ENCODE results near the gene ARRB2.

The ARRB2 gene

GRCh38 chr17:4753392-4753791 lies 43.0 kb downstream of the ARRB2 start:
- DNase-seq (ENCODE audit: low read depth in 2 of 2) = no peak

DNA sequence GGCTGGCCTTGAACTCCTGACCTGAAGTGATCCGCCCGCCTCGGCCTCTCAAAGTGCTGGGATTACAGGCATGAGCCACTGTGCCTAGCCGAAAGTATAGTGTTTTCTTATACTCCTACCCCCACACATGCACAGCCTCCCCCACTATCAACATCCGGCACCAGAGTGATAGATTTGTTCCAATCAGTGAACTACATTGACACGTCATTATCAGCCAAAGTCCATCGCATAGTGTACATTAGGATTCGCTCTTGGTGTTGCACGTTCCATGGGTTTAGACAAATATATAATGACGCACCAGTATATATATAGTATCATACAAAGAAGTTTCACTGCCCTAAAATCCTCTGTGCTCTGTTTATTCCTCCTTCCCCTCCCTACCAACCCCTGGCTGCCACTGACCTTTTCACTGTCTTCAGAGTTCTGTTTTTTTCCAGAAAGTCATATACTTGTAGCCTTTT lies 49.4 kb downstream of the ARRB2 start:
- DNase-seq (ENCODE audit: low read depth in 2 of 2) = no peak

GRCh38 chr17:4764595-4764994 lies 54.2 kb downstream of the ARRB2 start:
- no peak for DNase-seq (ENCODE audit: low read depth in 2 of 2)

DNA sequence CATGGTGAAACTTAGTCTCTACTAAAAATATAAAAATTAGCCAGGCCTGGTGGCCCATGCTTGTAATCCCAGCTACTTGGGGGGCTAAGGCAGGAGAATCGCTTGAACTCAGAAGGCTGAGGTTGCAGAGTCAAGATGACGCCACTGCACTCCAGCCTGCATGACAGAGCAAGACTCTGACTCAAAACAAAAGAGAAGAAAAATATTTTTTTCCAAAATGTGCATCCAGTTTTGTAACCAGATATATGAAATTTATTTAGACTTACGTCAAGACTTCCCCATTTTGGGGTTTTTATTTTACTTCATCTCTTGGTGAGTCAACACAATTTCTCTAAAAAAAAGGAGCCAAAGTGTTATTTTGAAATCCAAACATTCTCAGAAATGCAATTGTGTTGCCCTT lies 55.8 kb downstream of the ARRB2 start:
- DNase-seq (ENCODE audit: low read depth in 2 of 2) = no peak

DNA sequence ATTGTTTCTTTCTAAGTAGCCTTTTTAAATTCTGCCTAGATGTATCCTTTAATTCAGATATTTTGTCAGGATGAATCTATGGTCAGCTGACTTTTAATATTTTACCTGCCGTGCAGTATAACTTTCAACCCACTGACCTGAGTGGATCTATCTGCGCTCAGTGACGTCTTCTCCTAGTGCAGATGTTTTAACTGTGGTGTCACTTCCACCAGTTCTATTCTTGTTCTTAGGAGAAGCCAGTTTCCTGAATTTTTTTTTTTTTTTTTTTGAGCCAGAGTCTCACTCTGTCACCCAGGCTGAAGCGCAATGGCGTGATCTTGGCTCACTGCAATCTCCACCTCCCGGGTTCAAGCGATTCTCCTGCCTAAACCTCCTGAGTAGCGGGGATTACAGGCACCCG lies 56.3 kb downstream of the ARRB2 start:
- DNase-seq (ENCODE audit: low read depth in 2 of 2) = no peak

- DNase-seq (ENCODE audit: low read depth in 2 of 2) = no peak
Observed at GRCh38 chr17:4768298-4768697, 57.9 kb downstream of the ARRB2 start.

DNA sequence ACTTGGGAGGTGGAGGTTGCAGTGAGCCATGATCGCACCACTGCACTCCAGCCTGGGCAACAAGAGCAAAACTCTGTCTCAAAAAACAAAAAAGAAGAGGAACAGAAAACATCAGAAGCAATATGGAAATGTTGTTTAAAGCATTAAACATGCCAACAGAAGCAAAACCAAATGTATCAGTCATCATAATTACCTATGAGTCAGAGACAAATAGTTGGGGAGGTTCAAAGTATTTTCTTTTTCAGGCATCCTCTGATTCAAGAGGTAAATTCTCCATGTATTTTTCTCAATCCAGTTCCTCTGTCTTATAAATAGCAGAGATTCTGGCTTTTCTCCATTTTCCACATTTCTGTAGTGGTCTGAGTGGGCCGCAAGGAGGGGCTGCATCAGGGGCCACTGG lies 59.2 kb downstream of the ARRB2 start:
- no peak for DNase-seq (ENCODE audit: low read depth in 2 of 2)
